Gastrocnemius medialis (tissue), 4 donors: ENCODE results near the gene ZMYND11.

Experiments used
- CTCF ChIP-seq, 5 experiments: fragments of 450-650 bp in 3 of 5; fragments of 200-600 bp in 2 of 5; sonication (generic) in 2 of 5; IDR thresholded peaks in 4 of 5; conservative IDR thresholded peaks in 1 of 5; 1 replicate in 4 of 5; 2 replicates in 1 of 5; pipeline ENCODE4 v1.5.1; 2016 to 2019; ENCODE audit warnings: antibody characterized with exemption in 5 of 5, mild to moderate bottlenecking in 3 of 5, moderate library complexity in 3 of 5
- POLR2A ChIP-seq, 2 donors: fragments of 450-650 bp; IDR thresholded peaks; one replicate each; pipeline ENCODE4 v1.6.1; 2017; ENCODE audit warnings: antibody characterized with exemption in 2 of 2, mild to moderate bottlenecking in 2 of 2, moderate library complexity in 2 of 2

GRCh38 chr10:200405-200804 lies 65.2 kb downstream of the ZMYND11 start:
- TF ChIP-seq CTCF (IDR thresholded peaks at IDR 0.05 in 4 of 5, conservative IDR thresholded peaks at IDR 0.05 in 1 of 5) (no peak), POLR2A (IDR thresholded peaks at IDR 0.05) (no peak)
